ENCODE results near the gene KLRF2.

- TF ChIP-seq, protein P1, sequence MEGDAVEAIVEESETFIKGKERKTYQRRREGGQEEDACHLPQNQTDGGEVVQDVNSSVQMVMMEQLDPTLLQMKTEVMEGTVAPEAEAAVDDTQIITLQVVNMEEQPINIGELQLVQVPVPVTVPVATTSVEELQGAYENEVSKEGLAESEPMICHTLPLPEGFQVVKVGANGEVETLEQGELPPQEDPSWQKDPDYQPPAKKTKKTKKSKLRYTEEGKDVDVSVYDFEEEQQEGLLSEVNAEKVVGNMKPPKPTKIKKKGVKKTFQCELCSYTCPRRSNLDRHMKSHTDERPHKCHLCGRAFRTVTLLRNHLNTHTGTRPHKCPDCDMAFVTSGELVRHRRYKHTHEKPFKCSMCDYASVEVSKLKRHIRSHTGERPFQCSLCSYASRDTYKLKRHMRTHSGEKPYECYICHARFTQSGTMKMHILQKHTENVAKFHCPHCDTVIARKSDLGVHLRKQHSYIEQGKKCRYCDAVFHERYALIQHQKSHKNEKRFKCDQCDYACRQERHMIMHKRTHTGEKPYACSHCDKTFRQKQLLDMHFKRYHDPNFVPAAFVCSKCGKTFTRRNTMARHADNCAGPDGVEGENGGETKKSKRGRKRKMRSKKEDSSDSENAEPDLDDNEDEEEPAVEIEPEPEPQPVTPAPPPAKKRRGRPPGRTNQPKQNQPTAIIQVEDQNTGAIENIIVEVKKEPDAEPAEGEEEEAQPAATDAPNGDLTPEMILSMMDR (conservative IDR thresholded peaks at IDR 0.05; ENCODE audit: low read length), result no peak
- TF ChIP-seq EZH2phosphoT487 (IDR thresholded peaks at IDR 0.05; ENCODE audit: borderline replicate concordance, low read depth, low read length), result no peak
These were observed 13.8 kb upstream of the KLRF2 start for GRCh38 chr12:9867531-9867930.

Data from OCI-LY7 (cell line).